HG02885 (cell line): ENCODE measurements around the gene AFDN.
A peak's percentile ranks its signal among the peaks of the same experiment; 100 is the strongest.

Experiments
- ATAC-seq: cut with Tn5 transposase; IDR thresholded peaks from one replicate; pipeline ENCODE4 v1.9.1; 2021; ENCODE audit warnings: mild to moderate bottlenecking; ENCODE audit not compliant: unreplicated experiment, poor library complexity

The AFDN gene

GRCh38 chr6:167839755-167840154 is 13.0 kb downstream of the AFDN start:
- ATAC-seq = no peak

DNA sequence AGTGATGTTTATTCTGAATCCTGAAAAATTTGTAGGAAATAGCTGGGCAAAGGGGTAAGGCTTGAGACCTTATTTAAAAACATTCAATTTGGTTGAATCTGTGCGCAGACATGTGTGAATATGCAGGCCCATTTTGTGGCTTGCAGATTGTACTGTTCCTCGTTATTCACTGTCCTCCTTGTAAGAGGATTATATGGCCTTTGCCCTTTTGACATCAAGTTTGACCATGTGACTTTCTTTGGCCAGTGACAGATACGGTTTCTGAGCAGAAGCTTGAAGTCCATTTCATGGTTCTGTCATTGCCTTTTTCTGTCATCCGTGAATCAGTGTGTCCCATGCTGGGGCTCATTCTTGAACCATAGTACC is 13.4 kb downstream of the AFDN start:
- ATAC-seq = no peak

DNA sequence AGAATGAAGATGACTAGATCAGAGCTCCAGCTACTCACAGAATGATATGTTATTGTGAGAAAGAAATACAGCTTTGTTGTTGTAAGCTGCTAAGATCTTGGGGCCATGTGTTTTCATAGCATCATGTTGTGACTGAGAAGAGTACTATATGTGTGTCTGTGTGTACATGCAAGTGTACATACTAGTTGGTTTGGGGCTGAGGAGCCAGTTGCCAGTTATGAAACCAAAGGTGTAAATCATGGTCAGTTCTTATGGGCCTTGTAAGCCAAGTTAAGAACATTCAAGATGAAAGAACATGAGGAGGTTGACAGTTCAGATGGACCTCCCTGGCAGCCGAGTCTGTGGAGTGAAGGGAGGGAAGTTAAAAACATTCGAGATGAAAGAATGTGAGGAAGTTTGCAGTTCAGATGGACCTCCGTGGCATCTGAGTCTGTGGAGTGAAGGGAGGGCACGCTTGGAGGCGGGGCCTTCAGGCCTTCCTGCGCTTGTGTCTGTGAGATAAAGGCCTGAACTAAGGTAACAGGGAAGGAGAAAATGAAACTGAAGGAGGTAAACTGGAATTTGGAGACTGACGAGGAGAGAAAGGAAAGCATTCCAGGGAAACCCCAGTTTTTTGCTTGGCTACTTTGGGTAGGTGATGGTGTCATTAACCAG is 13.9 kb downstream of the AFDN start:
- no peak for ATAC-seq

DNA sequence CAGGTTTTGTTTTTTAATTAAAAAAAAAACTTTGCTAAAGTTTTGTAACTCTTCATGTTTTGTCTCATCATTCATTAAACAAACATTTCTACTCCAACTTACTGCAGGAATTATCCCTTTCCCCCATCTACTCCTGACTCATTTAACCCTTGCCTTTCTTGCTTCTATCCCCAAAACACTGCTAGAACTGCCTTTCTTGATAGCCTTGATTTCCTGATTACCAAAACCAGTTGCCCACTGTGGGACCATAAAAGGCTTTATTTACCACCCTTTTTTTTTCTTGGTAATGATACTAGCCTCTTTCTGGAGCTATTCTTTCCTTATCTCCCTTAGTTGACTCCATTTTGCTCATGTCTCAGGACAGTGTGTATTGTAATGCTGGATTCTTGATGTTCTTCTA is 15.3 kb downstream of the AFDN start:
- ATAC-seq = no peak

GRCh38 chr6:167842457-167842856 is 15.7 kb downstream of the AFDN start:
- no peak for ATAC-seq

- no peak for ATAC-seq
These were observed 16.3 kb downstream of the AFDN start for GRCh38 chr6:167843023-167843422.

DNA sequence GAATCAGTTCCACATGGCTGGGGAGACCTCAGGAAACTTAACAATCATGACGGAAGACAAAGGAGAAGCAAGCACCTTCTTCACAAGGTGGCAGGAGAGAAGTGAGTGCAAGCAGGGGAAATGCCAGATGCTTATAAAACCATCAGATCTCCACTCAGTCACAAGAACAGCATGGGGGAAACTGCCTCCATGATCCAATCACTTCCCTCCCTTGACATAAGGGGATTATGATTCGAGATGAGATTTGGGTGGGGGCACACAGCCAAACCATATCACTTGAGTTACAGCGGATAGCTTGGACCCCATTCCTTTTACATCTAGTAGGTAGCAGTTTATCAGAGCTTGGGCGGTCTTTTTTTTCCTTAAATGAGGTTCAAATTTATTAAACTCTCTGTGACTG is 19.1 kb downstream of the AFDN start:
- ATAC-seq = no peak

DNA sequence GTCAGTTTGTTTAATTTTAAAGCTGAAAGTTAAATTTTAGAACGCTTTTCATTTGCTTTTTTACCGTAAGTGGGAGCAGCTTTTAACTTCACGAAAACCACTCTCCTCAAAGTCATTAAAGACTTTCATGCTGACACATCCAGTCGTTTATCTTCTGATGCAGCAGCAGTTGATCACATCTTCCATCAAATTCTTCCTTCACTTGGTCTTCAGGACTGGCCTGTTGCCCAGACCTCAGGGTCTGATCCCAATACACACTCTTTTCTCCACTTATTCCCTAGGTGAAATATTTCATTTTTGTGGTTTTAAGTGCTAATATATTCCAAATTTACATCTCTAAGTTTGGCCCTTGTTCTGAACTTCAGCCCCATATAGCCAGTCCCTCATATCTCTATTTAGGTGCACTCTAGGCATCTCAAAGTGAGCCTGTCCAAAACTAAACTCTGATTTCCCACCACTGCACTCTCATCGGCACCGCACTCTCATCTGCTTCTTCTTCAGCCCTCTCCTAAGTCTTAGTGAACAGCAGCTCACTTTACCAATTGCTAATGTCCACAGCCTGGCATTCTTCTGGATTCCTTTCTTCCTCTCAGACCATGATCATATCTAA is 20.4 kb downstream of the AFDN start:
- ATAC-seq = no peak

DNA sequence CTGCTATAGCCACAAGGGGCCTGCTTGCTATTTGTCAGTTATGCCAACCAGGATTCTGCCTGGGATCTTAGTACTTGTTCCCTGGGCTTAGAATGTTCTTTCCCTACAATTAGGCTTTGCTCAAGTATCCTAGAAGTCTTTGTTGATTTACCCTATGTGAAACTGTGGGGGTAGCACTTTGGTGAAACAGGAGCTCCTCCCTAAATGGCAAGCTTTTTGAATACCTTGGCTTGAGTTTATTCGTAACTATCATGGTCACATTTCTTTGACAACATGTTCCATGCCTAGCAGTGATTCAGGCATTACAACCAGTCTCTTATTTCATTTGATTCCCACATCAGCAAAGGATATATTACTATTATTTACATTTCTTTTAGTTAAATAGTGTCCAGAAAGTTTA is 21.2 kb downstream of the AFDN start:
- no peak for ATAC-seq

DNA sequence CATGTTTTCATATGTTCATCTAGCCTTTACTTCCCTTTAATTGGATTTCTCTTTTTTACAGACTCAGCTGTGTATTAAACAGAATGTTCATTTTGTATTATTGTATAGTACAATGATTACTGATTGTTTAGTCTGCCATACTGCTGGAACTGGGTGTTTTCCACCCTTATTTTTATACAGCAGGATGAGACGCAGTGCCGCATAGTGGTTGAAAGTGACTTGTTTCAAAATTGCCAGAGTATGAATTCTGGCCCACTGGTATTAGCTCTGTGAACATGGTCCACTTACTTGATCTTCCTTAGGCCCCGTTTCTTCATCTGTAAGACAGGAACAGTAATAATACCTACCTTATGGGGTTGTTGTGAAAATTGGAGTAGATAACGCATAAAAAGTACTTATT is 22.1 kb downstream of the AFDN start:
- no peak for ATAC-seq

DNA sequence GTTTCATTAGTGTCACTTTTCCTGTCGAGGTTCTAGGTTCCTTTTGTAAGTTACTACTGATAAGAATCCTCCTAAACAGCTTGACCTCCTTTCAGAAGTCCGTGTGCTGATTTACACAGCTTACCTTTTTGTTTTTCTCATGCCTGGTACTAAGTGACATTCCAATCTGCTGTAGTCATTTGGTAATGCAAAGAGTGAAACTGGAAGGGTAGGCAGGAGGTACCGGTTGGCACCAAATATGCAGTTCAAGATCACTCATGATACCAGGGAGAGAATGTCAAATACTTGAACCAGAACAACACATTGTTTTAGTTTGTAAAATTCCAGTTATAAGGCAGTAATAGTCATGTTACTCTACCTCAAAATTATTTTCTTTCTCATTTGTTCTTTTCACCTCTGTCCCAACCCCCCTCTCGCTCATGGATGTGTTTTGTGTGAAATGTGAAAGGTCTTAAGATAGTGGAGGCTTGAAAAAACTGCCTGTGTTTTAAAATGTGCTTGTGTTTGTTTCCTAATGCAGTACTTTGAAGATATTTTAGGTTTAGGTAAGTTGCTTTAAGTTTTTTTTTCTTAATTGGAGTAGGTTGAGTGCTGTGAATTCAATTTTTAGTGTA is 23.2 kb downstream of the AFDN start:
- no peak for ATAC-seq

- no peak for ATAC-seq
These were observed 24.1 kb downstream of the AFDN start for GRCh38 chr6:167850782-167851181.

DNA sequence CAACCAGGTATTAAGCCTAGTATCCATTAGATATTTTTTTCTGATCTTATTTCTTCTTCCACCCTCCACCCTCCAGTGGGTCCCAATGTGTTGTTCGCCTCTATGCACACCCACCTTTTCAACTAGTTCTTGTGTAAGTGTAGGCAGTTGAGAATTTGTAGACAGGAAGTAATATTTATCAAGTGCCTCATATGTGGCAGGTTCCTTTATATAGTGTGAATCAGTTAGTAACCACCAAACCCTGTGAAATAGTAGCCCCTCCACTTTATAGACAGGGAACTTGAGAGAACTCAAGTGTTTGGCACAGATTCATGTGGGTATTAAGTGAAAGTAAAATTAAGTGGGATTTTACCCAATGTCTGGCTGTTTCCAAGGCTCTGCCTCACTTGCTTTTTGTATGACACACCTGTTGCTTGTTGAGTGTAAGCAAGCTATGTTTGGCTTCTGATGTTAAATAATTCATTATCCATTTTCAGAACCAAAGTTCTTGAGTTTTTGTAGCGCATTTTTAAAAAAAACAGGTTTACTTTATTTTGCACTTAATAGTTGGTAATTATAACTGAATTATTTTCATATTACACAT is 24.8 kb downstream of the AFDN start:
- ATAC-seq = no peak

DNA sequence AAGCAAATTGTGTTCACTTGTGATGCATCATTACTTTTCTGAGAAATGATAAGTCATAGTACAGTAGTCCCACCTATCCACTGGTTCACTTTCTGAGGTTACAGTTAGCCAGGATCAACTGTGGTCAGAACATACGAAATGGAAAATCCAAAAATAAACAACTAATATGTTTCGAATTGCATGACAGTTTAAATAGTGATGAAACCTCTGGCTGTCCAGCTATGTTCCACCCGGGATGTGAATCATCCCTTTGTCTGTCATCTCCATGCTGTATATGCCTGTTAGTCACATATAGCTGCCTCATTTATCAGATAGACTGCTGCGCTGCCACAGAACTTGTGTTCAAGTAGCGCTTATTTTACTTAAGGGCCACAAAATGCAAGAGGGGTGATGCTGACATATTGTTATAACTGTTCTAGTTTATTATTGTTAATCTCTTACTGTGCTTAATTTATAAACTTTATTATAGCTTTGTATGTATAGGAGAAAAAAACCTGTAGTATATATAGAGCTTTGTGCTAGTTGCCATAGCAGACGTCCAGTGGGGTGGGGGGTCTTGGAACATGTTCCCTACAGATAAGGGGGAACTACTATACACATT is 29.2 kb downstream of the AFDN start:
- no peak for ATAC-seq

GRCh38 chr6:167856474-167856873 is 29.8 kb downstream of the AFDN start:
- ATAC-seq = no peak

GRCh38 chr6:167856999-167857660 is 30.4 kb downstream of the AFDN start:
- peak; percentile 72 for ATAC-seq

DNA sequence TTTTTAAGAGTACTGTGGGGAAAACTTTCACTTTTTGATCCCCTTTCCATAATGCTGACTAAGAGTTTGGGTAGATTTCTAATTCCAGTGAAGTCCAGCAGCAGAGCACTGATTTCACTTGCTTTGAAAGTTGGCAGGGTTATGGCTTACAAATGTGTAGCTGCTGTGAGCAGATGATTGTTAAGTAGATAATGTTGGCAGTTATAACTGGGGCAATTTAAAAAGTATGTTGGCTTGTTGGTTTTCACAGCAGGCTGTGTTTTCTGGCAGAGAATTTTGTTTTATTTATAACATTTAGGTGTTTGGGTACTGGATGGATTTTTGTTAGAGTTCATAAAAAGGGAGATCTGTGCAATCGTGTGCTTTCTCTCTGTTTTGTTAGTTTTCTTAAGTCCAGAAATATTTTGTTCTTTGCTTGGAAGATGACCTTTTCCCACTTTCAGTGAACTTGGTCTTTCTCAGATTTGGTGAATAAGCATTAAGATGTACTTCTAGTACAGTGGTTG is 31.4 kb downstream of the AFDN start:
- no peak for ATAC-seq

DNA sequence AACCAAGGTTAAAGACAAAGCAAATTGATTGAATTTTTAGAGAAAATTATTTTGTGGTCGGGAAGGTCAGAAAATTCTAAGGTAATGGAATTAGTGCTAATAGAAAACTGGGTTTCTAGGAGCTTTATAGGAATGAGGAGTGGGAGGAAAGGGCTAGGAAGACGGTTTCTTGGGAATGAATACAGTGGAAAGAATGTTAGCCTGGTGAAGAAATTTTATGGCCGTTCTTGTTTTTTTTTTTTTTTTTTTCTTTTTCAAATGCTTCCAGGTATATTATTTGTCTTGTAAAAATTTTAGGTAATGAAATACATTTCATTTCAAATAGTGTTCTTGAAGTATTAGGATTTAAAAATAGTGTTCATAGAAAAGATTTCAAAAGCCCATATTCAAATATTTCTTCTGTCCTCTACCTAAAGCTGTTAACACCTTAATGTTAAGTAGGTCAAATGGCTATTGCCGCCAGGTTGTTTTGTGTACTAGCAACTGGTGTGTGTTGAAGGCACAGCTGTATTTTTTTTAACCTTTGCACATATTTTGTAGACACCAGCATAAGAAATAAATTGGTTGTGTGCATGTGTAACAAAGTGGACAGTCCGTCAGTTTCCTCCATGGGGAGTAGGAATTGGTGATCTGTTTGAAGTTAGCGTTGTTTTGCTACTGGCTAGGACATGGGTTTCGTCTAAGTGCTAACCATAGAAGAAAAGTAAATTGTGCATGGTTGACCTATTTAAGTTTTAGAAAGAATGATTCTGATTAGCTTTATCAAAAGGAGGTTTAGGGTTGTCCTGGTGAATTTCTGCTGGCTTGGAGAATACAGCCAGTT is 32.3 kb downstream of the AFDN start:
- no peak for ATAC-seq

- ATAC-seq = no peak
These were observed 34.0 kb downstream of the AFDN start for GRCh38 chr6:167860550-167861226.
